Amniotic stem cell (primary cell): ENCODE results near the gene MUC4.
"Not testable (repeated sequence)": the region's sequence is repeated elsewhere in the genome, so short reads cannot be mapped to it uniquely, and the experiment has no call there.

Experiments used
- DNase-seq: peaks from one replicate; lab custom pipeline; 2025; lab: John Stamatoyannopoulos, UW

The MUC4 gene

GRCh38 chr3:195784031-195784430 lies 27.7 kb downstream of the MUC4 start:
- DNase-seq: not testable (repeated sequence)

- DNase-seq: not testable (repeated sequence)
Measured at GRCh38 chr3:195781236-195781635, 30.5 kb downstream of the MUC4 start.

- DNase-seq: no peak
Measured at GRCh38 chr3:195777975-195778374, 33.8 kb downstream of the MUC4 start.

- no peak for DNase-seq
Measured at GRCh38 chr3:195774917-195775316, 36.8 kb downstream of the MUC4 start.

GRCh38 chr3:195773956-195774537 lies 37.7 kb downstream of the MUC4 start:
- no peak for DNase-seq

- no peak for DNase-seq
Measured at GRCh38 chr3:195771646-195772300, 40.0 kb downstream of the MUC4 start.

GRCh38 chr3:195770841-195771645 lies 40.7 kb downstream of the MUC4 start:
- not testable (repeated sequence) for DNase-seq

- DNase-seq: no peak
Measured at GRCh38 chr3:195770081-195770840, 41.5 kb downstream of the MUC4 start.

GRCh38 chr3:195769551-195769950 lies 42.2 kb downstream of the MUC4 start:
- DNase-seq: no peak

- no peak for DNase-seq
Measured at GRCh38 chr3:195768831-195769303, 42.9 kb downstream of the MUC4 start.

- DNase-seq: no peak
Measured at GRCh38 chr3:195768414-195768813, 43.3 kb downstream of the MUC4 start.

- no peak for DNase-seq
Measured at GRCh38 chr3:195767792-195768191, 43.9 kb downstream of the MUC4 start.

GRCh38 chr3:195766671-195767070 lies 45.1 kb downstream of the MUC4 start:
- no peak for DNase-seq

GRCh38 chr3:195764961-195765706 lies 46.6 kb downstream of the MUC4 start:
- no peak for DNase-seq

- no peak for DNase-seq
Measured at GRCh38 chr3:195763843-195764825, 47.6 kb downstream of the MUC4 start.

GRCh38 chr3:195763076-195763830 lies 48.5 kb downstream of the MUC4 start:
- no peak for DNase-seq

- DNase-seq: no peak
Measured at GRCh38 chr3:195762611-195763010, 49.1 kb downstream of the MUC4 start.

GRCh38 chr3:195762249-195762585 lies 49.5 kb downstream of the MUC4 start:
- no peak for DNase-seq

- no peak for DNase-seq
Measured at GRCh38 chr3:195761567-195762248, 50.0 kb downstream of the MUC4 start.
